ENCODE results near the gene APC.

APC gene

GRCh38 chr5:112737463-112738190 is at the start of gene APC:
APC (plus strand) TSS chr5:112737885; CDS start chr5:112754891, 17,006 bp downstream.
- peak; percentile 67 for DNase-seq (ENCODE audit: low read depth)

GRCh38 chr5:112689155-112689909 is 48.4 kb upstream of the APC start:
- DNase-seq (ENCODE audit: low read depth) = no peak

DNA sequence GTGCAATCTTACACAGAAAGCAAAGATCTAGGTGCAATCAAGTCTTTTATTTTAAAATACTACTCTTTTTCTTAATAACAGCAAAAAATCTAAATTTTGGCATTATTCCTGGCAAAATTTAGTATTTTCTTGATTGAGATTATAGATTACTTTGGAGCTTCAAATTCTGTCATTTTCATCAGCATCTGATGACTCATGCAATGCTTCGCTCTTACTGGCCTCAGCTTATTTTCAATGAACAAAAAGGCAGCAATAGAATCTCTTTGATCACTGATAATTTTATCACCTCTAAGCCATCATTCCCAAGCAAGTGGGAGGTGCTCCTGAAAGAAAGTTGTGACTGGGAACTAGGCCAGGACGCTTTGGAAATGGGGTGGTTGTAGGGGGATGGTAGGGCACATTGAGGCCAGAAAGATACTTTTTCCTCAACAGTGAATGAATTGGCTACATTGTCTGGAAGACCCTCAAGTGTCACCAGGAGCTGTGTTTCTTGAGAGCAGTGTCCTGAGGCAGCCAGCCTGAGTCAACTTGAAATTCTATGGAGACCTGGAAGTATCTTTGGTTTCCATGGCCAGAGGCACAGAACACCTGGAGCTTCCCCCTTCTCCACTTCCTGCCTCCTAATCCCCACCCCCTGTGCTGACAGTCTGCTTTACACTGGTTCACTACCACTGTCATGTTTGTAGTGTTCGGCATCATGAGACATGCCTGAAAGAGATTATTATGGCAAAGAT is 46.9 kb upstream of the APC start:
- DNase-seq (ENCODE audit: low read depth) = no peak

- DNase-seq (ENCODE audit: low read depth) = no peak
Observed at GRCh38 chr5:112691339-112691680, 46.4 kb upstream of the APC start.

- no peak for DNase-seq (ENCODE audit: low read depth)
Observed at GRCh38 chr5:112691758-112692157, 45.9 kb upstream of the APC start.

DNA sequence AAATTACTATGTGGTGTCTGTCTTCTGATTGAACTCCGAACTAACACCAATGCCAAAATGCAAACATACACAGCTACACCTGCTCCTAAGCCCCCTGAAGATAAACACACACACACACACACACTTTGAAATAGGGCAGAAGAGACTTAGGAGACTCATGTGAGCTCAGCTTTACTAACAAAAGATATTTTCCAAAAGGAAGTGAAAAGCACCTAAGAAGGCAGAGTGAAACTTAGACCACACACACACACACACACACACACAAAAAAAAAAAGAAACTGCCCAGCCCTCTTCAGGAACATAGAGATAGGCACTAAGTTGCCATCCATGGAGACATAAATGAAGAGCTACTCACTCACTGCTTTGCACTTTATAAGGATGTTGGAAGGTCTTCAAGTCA is 45.2 kb upstream of the APC start:
- DNase-seq (ENCODE audit: low read depth) = no peak

DNA sequence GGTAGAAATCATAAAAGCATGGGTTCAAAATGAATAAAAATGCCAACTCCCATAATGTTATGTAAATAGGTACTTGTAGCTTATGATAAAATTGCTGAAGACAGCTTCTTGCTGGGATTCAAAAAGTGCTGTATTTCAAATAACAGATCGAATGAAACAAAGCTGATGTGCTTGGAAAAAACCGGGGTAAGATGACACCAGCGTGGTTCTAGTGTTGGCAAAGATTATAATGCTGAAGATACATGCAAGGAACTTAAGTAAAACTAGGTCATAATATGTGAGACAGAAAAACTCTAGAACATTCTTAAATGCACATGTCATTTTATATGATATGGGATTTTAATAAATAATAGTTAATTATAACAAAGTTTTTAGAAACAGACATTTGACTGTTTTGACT is 44.4 kb upstream of the APC start:
- no peak for DNase-seq (ENCODE audit: low read depth)

DNA sequence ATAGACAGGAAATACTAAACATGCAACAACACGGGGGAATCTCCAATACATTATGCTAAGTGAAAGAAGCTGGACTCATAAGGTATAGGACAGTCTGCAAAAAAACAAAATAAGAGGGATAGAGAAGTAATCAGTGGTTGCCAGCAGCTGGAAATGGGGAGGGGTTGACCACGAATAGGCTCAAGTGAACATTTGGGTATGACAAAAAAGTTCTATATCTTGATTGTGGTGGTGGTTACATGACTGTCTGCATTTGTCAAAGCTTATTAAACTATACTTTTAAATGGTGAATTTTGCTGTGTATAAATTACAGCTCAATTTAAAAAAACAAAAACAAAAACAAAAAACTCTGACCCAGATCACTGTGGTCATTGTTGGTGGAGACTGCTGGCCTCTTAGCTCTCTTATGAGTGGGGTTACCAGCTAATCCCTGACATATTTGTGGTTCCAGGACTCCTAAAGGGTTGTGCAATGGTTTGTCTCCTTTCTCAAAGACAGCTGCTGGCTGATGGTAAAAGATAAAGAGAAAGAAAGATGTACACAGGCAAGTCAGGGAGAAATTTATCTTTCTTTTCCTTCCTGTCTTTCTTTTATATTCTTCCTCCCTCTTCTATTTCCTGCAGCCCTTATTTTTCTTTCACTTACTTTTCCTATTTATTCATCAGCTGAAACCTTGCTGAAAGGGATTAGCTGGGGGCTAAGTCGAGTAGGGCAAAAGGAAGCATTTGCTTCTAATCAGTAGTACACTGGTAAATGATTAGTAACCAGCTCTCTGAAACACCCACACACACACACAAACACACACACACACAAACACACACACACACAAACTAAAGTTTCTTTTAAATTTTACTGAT is 42.6 kb upstream of the APC start:
- DNase-seq (ENCODE audit: low read depth) = peak; percentile 77

GRCh38 chr5:112696786-112697185 is 40.9 kb upstream of the APC start:
- no peak for DNase-seq (ENCODE audit: low read depth)

GRCh38 chr5:112697322-112697721 is 40.4 kb upstream of the APC start:
- no peak for DNase-seq (ENCODE audit: low read depth)

DNA sequence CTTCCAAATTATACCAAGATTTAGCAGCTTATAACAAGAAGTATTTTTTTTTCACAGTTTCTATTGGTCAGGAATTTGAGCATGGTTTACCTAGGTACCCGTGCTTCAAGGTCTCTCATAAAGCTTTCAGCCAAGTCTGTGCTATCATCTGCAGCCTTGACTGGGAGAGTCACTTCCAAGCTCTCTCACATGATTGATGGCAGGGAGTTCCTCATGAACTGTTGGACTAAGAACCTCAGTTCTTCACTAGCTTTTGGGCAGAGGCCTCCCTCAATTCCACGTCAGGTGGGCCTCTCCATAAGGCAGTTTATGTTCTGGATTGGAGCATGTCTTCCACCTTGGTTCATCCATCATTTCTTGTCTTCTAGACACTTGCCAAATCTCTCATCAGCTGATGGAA is 39.9 kb upstream of the APC start:
- DNase-seq (ENCODE audit: low read depth) = no peak

- DNase-seq (ENCODE audit: low read depth) = no peak
Observed at GRCh38 chr5:112703866-112704820, 33.5 kb upstream of the APC start.

DNA sequence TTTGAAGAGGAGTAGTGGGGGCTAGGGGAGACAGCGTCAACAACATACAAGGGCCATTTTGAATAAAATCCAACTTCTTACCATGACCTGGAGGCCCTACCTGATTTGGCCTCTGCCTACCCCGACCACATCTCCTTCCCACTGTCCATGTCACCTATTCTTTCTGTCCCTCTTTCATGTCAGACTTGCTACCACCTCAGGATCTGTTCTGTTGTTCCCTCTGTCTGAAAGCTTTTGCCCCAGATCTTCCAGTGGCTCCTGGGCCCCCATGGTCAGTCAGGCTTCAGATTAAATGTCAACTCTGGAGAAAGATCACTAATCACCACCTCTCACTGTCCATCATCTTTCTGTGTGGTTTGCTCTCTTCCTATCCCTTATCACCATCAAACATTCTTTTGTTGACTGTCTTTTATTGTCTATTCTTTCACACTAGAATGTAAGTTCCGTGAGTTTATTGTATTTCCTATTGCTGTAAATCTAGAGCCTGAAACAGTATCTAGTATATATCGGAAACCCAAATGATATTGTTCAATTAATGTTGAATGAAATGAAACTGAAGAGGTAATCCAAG is 31.2 kb upstream of the APC start:
- no peak for DNase-seq (ENCODE audit: low read depth)

DNA sequence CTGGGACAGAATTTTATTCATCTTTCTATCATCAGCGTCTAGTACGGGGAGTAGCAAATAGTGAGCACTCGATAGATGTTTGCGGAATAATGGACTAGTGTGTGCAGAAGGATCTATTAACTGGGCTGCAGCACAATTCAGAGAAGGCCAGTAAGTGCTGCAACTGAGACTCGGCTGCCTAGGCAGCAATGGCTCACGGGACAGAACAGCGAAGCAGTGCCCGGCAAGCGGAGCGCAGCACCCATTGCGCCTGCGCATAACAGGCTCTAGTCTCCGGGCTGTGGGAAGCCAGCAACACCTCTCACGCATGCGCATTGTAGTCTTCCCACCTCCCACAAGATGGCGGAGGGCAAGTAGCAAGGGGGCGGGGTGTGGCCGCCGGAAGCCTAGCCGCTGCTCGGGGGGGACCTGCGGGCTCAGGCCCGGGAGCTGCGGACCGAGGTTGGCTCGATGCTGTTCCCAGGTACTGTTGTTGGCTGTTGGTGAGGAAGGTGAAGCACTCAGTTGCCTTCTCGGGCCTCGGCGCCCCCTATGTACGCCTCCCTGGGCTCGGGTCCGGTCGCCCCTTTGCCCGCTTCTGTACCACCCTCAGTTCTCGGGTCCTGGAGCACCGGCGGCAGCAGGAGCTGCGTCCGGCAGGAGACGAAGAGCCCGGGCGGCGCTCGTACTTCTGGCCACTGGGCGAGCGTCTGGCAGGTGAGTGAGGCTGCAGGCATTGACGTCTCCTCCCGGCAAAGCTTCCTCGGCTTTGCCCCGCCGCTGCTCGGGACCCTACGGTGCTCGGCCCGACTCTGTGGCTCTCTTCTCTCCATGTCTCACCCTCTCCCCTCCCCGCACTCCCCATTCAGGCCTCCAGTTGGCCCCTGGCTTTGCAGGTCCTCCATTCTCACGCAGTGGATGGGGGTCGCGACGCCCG is 30.2 kb upstream of the APC start:
- DNase-seq (ENCODE audit: low read depth) = peak; percentile 87

- no peak for DNase-seq (ENCODE audit: low read depth)
Observed at GRCh38 chr5:112708103-112708622, 29.5 kb upstream of the APC start.

DNA sequence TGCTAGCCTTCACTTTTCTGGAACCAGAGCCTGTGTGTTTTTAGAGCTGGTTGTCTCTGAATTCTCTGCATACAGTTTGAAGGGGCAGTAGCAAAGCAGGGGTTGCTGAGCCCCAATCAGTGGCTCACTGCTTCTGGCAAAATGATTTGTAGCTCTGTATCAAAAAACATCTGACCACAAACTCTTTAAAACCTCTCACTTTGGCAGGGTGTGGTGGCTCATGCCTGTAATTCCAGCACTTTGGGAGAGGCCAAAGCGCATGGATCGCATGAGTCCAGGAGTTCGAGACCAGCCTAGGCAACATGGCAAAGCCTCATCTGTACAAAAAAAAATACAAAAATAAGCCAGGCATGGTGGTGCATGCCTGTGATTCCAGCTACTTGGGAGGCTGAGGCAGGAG is 28.3 kb upstream of the APC start:
- no peak for DNase-seq (ENCODE audit: low read depth)

DNA sequence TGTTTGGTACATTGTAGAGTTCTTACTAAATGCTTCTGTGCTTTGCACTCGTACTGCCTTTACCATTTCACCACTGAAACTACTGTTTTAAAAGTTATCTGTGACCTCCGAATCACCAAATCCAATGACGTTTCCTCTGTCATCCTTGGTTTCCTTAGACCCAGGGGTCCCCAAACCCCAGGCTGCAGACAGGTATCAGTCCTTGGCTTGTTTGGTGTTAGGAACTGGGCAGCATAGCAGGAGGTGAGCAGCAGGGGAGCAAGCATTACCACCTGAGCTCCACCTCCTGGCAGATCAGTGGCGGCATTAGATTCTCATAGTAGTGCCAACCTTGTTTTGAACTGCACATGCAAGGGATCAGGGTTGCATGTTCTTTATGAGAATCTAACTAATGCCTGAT is 26.8 kb upstream of the APC start:
- DNase-seq (ENCODE audit: low read depth) = no peak

- no peak for DNase-seq (ENCODE audit: low read depth)
Observed at GRCh38 chr5:112711436-112711835, 26.2 kb upstream of the APC start.

- no peak for DNase-seq (ENCODE audit: low read depth)
Observed at GRCh38 chr5:112713206-112713605, 24.5 kb upstream of the APC start.

All from GM04503 (cell line).